AG04450 (cell line): ENCODE results near the gene SGMS1. TPM values are rescaled to one million over a fixed set of nuclear protein-coding genes. Genes with fewer than 3 reads are reported as not detected.

Experiments used
- CTCF ChIA-PET: fragments of 300-600, 350-600 bp; formaldehyde crosslinking; extraction: SDS; loops from one replicate; lab custom pipeline; 2022; ENCODE audit warnings: antibody characterized with exemption, inconsistent platforms; lab: Charles Lee
- POLR2A ChIA-PET: fragments of 350-600 bp; formaldehyde crosslinking; extraction: SDS; loops from one replicate; lab custom pipeline; 2021; ENCODE audit warnings: antibody characterized with exemption, inconsistent platforms; lab: Yijun Ruan, JAX
- DNase-seq: peaks from one replicate; pipeline ENCODE4 v3.0.0-alpha.2; 2011; ENCODE audit warnings: low read depth, low spot score
- H3K27ac ChIP-seq: one replicate; pipeline ENCODE4 v1.5.1; 2012; ENCODE audit warnings: low read depth, low read length, control low read depth
- H3K27me3 ChIP-seq: one replicate; pipeline ENCODE4 v1.6.0; 2012; ENCODE audit warnings: low read length; ENCODE audit not compliant: control insufficient read depth, insufficient read depth
- H3K4me3 ChIP-seq: 2 replicates; pipeline ENCODE4 v1.5.1; 2011; ENCODE audit warnings: mild to moderate bottlenecking, low read depth, low read length, control low read depth
- H3K9me3 ChIP-seq: 2 replicates; pipeline ENCODE4 v1.5.1; 2012; ENCODE audit warnings: low read length; ENCODE audit not compliant: control insufficient read depth, insufficient read depth
- polyA plus RNA-seq: library from polyadenylated mRNA; depleted of rRNA; stranded (reverse); fragments of >200 nt; gene quantifications from 2 replicates; pipeline ENCODE4 v1.2.3, GENCODE V29; 2011
- TF ChIP-seq, protein P1 (sequence below): IDR thresholded peaks from 2 replicates; pipeline ENCODE4 v1.5.1; 2011; ENCODE audit warnings: low read depth, low read length, control low read depth, inconsistent platforms

Gene SGMS1
- polyA plus RNA-seq, 1 experiment: 17.7 TPM

DNA sequence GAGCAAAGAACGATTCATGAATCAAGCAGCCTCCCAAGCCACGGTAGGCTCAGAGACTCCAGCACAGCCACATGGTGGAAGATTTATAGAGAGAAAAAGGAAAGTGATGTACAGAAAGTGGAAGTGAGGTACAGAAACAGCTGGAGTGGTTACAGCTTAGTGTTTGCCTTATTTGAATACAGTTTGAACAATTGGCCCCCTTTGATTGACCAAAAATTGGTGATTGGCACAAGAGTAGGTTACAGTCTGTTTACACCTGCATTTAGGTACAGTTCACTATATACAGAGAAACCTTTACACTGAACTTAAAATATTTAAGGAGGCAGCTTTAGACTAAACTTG is 236.1 kb downstream of the SGMS1 start:
- no peak overlapping the region for H3K27ac ChIP-seq
- ChIA-PET CTCF (no interaction called here), POLR2A (no interaction called here)
- no peak for DNase-seq
- TF ChIP-seq, protein P1, sequence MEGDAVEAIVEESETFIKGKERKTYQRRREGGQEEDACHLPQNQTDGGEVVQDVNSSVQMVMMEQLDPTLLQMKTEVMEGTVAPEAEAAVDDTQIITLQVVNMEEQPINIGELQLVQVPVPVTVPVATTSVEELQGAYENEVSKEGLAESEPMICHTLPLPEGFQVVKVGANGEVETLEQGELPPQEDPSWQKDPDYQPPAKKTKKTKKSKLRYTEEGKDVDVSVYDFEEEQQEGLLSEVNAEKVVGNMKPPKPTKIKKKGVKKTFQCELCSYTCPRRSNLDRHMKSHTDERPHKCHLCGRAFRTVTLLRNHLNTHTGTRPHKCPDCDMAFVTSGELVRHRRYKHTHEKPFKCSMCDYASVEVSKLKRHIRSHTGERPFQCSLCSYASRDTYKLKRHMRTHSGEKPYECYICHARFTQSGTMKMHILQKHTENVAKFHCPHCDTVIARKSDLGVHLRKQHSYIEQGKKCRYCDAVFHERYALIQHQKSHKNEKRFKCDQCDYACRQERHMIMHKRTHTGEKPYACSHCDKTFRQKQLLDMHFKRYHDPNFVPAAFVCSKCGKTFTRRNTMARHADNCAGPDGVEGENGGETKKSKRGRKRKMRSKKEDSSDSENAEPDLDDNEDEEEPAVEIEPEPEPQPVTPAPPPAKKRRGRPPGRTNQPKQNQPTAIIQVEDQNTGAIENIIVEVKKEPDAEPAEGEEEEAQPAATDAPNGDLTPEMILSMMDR: no peak
- no peaks in the 10 kb centered on the region for H3K9me3 ChIP-seq
- H3K27me3 ChIP-seq: no peaks in the 10 kb centered on the region
- H3K4me3 ChIP-seq: no peak overlapping the region

DNA sequence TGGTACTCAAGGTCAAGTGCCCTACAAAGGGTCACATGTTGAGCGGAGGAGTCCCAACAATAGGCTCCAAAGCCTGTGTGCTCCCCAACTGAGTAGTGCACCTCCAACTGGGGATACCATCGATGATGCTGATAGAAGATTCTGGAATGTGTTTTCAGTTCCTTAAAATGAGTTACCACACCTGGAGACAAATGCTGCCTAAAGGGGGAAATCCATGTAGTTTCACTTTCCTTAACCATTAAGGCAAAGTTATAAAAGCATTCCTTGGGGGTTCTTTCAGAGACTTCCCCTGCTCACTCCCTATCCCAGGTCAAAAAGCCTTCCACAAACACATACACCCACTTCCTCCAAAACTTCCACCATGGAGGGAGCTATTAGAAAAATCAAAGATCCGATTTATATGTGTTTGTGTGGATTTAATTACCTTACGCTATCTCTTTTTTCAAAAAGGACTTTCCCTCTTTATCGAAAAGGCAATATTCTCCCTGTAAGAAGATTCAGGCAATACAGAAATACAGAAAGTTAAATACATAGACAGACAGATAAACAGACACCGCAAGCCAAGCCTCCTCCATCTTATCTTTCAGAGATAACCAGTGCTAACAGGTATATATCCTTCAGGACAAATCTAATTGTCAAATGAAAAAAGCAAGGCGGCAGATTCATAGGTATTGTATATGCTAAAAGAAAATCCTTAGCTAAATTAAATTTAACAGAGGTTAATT is 236.6 kb downstream of the SGMS1 start:
- TF ChIP-seq, protein P1: no peak
- CTCF ChIA-PET: no interaction called here
- POLR2A ChIA-PET: no interaction called here
- Histone ChIP-seq H3K27ac (no peak overlapping the region), H3K9me3 (no peaks in the 10 kb centered on the region), H3K4me3 (no peak overlapping the region), H3K27me3 (no peaks in the 10 kb centered on the region)
- no peak for DNase-seq

DNA sequence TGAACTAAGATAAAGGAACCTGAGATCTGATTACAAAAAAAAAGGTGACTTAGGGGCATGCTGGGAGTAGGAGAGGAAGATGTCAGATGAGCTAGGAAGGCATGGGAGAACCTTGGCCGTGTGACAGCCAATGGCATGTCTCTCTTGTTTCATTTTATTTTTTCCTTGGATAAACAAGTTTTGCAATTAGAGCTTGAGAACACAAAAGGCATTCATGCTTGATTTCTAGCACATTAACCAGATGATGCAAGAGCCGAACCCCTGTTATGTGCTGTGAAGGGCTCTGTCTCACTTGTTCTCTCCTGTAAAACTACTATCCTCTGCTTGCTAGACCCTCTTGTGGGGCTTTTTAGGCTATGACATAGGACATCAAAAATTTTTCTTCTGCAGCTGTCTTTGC is 238.1 kb downstream of the SGMS1 start:
- ChIA-PET POLR2A (no interaction called here), CTCF (no interaction called here)
- Histone ChIP-seq H3K27me3 (no peaks in the 10 kb centered on the region), H3K9me3 (no peaks in the 10 kb centered on the region), H3K4me3 (no peak overlapping the region), H3K27ac (no peak overlapping the region)
- TF ChIP-seq, protein P1: no peak
- no peak for DNase-seq

DNA sequence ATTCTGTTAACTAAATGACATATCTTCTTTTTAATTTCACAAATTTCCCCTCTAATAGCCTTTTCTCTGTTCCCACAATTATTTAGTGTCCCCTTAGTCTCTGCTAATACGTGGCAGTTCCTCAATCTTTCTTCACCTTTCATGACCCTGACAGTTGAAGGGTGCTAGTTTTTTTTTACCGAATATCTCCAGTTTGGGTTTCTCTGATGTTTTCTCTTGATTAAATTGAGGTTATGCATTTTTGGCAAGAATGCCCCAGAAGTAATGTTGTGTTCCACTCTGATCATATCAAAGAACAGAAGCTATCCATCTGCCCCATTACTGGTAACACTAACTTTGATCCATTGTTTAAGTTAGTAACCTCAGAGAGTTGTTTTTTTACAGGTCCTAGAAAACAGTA is 238.9 kb downstream of the SGMS1 start:
- CTCF ChIA-PET: interaction anchor here (0.9 to 1.2 kb wide), 2 partner anchors 17 to 1729 kb away, joined by 3 read pairs; no protein-coding TSS in a partner anchor
- POLR2A ChIA-PET: no interaction called here
- TF ChIP-seq, protein P1: no peak

DNA sequence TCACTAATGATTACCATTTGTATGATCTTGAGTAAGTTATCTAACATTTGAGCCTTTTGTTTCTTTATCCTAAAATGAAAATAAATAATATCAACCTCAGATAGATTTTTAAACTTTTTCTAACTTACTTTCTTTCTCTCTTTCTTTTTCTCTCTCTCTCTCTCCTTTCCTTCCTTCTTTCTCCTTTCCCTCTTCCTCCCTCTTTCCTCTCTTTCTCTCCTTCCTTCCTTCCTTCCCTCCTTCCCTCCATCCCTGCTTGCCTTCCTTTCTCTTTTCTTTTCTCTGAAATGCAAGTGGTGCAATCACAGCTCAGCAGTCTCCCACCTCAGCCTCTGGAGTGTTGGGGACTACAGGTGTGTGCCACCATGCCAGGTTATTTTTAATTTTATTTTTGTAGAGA is 239.5 kb downstream of the SGMS1 start:
- TF ChIP-seq, protein P1: no peak
- POLR2A ChIA-PET: no interaction called here
- H3K4me3 ChIP-seq: no peak overlapping the region
- no peaks in the 10 kb centered on the region for H3K9me3 ChIP-seq
- DNase-seq: no peak
- CTCF ChIA-PET: interaction anchor here (1.2 kb wide), 1 partner anchor 1728 kb away, joined by 3 read pairs; no protein-coding TSS in a partner anchor
- H3K27ac ChIP-seq: no peak overlapping the region
- no peaks in the 10 kb centered on the region for H3K27me3 ChIP-seq

More for the DNA sequence above, 238.9 kb downstream of the SGMS1 start:
- Histone ChIP-seq H3K9me3 (no peaks in the 10 kb centered on the region), H3K4me3 (no peak overlapping the region), H3K27ac (no peak overlapping the region), H3K27me3 (no peaks in the 10 kb centered on the region)
- no peak for DNase-seq
